Stimulated activated naive CD4-positive, alpha-beta T cell (primary cell): ENCODE data around the gene SERPINH1.

Source experiments
- DNase-seq, 6 experiments: peaks; one replicate each; lab custom pipeline; 2025; lab: John Stamatoyannopoulos, UW

Gene SERPINH1

GRCh38 chr11:75532200-75533048 lies 29.6 kb upstream of the SERPINH1 start:
- DNase-seq: peak; percentile 52 to 85 (median 78)

DNA sequence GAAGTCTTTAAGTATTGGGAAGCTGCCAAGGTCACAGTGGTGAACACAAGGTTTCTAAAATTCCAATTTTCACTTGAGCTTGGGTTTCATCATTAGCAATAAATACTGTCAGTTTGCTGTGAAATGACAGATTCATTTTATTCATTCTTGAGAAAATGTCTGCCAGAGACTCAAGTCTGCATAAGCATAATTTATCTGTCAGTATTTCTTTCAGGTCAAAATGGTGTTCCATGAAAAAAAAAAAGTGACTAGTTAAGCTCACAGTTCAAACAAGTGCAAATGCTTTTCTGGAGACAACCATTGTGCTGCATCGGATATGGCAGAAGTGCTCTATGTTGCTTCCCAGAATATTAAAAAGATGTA lies 28.2 kb upstream of the SERPINH1 start:
- no peak for DNase-seq

DNA sequence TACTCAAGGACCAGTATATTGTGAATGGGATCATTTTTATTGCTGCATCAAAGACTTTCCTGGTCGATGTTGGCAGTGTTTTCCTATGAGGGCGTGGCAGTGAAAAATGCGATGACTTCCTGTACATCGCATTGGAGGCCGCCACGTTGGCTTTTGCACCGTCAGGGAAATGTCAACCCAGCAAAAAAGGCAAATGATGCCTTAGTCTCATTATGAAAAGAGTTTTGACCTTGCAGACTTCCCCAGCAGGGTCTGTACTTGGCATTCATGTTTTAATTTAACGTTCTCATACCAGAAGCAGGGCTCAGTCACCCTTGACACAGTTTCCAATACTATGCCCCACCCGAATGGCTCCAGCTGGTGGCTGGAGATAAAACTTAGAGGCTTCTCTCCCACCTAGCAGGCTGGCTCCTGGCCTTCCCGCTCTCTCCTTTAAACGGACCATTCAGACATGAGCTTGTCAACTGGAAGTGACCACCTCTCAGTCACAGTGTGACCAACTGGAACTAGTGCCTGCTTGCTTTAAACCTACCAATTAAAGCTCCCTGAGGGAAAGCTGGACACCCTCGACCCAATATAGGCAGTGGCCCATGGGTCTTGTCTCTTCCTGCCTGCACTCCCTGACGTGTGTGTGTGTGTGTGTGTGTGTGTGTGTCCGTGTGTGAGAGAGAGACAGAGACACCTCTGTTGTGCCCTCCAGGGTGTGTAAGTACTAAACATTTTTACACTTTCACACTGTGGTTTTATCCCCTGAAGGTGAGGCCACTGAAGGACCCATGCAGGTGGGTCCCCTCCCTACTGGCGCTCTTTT lies 27.6 kb upstream of the SERPINH1 start:
- no peak for DNase-seq

GRCh38 chr11:75535071-75535470 lies 27.0 kb upstream of the SERPINH1 start:
- DNase-seq: no peak

GRCh38 chr11:75536786-75537641 lies 25.0 kb upstream of the SERPINH1 start:
- no peak for DNase-seq

DNA sequence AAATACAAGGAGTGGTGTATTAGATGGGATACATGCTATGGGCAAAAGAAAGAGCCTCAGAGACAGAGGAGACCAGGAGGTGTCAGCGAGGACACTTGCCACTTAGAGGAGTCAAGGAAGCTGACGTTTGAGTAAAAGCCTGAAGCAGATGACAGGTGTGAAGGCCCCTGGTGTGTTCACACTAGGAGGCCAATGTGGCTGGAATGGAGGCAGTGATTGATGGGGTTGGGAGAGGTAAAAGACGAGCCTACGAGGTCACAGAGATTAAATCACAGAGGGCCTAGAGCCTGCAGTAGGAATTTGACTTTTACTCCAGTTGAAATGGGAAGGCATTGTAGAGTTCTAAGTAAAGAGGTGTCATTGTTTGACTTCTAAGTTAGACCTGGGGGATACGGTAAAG lies 24.3 kb upstream of the SERPINH1 start:
- no peak for DNase-seq

GRCh38 chr11:75538150-75538942 lies 23.7 kb upstream of the SERPINH1 start:
- DNase-seq: no peak

- no peak for DNase-seq
Measured at GRCh38 chr11:75539459-75540334, 22.4 kb upstream of the SERPINH1 start.

DNA sequence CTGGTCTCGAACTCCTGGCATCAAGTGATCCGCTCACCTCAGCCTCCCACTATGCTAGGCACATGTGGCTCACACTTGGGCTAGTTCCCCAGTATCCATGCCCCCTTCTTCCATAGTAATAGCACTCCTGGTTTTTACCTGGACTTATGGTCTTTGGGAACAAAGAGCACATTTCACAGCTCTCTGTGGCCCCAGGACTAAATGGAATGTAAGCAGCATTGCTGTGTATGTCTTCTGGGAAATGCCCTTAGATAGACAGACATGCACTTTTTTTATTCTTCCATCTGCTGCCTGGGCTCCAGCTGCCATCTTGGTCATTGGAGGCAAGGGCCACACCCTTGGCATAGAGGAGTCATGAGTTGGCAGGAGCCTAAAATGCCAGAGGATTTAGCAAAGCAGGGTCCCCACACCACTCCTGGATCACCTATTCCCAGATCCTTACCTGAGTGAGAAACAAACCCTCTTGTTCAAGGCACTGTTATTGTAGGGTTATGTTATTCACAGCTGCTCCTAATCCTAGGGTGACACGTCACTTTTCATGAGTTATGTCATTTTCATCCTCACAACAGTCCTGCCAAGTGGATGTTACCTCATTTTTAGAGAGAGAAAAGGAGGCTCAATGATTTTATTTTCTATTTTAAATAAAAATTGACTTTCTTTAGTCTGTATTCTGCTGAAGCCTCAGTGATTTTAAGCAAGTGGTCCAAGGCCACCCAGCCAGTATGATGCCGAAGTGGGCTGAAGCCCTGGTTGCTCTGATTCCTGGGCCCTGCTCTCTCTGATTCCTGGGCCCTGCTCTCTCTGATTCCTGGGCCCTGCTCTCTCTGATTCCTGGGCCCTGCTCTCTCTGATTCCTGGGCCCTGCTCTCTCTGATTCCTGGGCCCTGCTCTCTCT lies 20.6 kb upstream of the SERPINH1 start:
- DNase-seq: no peak

- no peak for DNase-seq
Measured at GRCh38 chr11:75542088-75542438, 20.0 kb upstream of the SERPINH1 start.

GRCh38 chr11:75543806-75544205 lies 18.2 kb upstream of the SERPINH1 start:
- DNase-seq: no peak

DNA sequence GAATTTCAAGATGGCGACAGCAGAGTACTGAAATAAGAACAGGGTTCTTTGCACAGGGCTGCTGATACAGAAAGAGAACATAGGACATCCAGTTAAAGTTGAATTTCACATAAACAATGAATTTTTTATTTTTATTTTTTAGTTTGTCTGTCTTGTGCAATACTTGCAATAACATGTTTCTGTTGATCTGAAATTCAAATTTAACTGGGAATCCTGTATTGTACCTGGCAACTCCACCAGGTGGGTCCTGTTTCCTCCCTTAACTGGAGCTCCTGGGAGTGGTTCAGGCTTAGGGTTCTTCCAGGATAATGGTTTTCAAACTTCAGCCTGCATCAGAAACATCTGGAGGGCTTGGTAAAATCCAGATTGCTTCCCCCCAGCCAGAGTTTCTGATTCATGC lies 14.9 kb upstream of the SERPINH1 start:
- DNase-seq: no peak

GRCh38 chr11:75547617-75548058 lies 14.4 kb upstream of the SERPINH1 start:
- no peak for DNase-seq

DNA sequence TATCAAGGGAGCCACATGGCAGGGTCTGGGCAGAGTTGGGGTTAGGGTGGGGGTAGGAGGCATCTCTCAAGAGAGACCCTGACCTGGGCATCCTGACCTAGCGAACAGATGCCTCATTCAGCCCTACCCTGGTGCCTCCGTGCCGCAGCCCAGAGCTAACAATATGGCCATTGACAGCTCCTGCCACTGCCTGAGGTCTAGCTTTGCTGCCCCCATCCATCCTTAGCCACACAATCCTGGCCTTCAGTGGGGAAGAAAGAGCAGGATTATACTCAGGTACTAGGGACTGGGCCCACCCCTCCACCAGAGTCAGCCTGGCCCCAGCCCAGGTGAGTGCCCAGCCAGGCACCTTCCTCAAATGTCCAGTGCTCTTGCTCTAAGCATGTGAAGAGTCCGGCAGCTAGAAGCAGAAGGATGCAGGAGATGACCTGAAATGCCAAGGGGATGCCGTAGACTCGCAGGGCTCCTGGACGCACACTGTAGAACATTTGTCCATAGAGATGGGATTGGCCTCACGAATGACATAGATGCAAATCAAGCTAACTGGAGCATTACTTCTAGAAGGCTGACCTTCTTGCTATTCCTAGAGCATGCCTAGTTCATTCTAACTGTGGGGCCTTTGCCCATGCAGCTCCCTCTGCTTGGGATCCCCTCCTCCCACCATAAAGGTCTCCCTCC lies 13.3 kb upstream of the SERPINH1 start:
- no peak for DNase-seq

DNA sequence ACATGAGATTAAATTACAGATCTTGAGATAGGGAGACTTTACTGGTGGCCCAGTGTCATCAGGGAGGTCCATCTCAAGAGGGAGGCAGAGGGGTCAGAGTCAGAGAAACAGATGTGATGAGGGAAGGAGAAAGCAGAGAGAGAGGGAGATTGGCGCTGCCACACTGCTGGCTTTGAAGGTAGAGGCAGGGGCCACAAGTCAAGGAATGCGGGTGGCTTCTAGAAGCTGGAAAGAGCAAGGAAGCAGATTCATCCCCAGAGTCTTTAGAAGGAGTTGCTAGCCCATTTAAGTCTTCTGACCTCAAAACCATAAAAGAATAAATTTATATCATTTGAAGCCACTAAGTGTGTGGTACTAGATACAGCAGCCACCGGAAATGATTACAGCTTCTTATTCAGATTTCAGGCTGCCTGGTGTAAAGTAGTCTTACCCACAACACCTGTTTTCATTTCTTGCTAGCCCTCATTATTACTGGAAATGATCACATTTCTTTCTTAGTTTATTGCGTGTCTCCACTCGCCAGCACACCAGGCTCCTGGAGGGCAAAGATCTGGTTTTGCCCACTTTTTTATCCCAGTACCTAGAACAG lies 12.6 kb upstream of the SERPINH1 start:
- no peak for DNase-seq

- no peak for DNase-seq
Measured at GRCh38 chr11:75553182-75553581, 8.9 kb upstream of the SERPINH1 start.

DNA sequence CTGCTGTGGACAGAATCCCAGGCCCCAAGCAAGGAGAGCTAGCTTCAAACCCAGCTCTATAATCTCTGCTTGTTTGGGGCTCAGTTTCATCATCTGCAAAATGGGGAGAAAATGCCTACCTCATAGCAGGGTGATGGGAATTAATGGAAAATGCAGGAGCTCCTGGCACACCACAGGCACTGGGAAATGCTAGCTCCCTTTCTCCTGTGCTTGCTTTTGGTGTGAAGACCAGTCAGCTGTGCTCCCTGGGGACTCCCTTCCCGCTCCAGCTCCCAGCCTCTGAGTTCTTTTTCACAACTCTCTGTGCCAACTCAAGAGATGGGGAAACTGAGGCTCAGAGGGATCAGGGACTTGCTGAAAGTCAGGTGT lies 8.2 kb upstream of the SERPINH1 start:
- DNase-seq: no peak

DNA sequence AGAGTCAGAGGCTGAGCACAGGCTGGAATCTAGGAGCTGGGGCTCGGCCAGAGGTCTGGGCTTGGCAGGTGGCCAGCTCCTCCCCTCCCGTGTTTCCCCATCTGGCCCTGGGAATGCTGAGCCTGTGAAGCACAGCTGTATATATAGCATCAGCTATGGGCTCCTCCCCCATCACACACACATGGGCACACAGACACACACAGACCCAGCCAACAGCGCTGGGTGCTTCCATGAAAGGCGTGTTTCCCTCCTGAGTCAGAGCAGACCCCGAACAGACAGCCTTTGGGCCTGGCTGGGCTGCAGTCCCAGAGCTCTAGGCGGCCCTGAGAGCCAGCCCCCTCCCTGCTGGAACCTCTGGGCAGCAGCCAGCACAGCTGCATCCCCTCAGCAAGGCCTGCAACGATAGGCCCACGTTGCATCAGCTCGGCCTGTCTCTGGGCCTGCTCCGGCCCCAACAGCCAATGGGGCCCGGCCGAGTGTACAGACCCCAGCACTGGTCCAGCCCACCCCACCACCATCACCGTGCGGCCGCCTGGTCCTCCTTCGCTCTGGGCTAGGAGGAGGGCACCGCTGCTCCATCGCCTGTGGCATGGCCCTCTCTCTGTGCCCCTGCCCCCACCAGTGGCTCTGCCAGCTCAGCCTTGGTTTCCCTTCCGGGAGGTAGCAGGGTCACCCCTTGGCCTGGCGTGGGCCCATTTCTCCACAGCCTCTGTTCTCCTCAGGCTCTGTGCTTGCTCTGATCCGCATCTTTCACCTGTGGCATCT lies 7.6 kb upstream of the SERPINH1 start:
- DNase-seq: no peak
